SH-SY5Y (cell line): ENCODE measurements around the gene FAM89B.

Experiments used
- GATA2 ChIP-seq: IDR thresholded peaks from 2 replicates; pipeline ENCODE4 v1.6.1; 2011; ENCODE audit warnings: mild to moderate bottlenecking, low read depth, low read length
- GATA3 ChIP-seq: IDR thresholded peaks from 2 replicates; pipeline ENCODE4 v1.6.1; 2011; ENCODE audit warnings: low read depth, mild to moderate bottlenecking, low read length, moderate library complexity

DNA sequence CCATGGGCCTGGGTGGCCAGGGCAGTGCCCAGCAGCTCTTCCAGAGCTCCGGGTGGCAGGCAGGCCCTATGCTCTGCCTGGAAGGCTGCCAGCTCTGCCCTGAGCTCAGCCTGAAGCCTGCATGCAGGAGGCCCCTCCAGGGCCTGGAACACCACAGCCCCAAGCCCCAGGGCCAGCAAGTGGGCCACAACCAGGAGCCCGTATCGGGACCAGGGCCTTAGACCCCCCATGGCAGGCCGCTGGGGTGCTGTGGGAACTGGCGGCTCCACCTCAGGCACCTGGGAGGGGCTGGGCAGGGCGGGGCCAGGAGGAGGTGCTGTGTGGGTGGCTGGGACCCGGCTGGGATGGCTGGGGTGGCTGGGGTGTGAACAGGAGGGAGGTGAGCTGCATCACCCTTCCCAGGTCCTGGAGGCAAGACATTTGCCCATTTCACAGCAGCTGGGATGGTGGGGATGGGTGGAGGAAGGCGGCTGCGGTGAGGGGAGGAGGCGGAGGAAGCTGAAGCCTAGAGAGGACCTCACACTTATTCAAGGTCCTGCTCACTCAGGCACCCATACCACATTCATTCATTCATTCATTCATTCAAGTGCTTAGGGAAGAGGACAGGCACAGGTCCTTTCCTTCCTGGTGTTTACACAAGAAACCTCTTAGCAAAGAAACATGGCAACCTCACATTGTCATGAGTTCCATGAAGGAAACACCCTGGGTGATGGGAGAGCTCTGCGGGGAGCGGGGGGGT, 23.4 kb downstream of the FAM89B start, which contains the start of gene KCNK7:
- TF ChIP-seq GATA2 (no peak), GATA3 (no peak)
